Activated naive CD4-positive, alpha-beta T cell treated with anti-CD3 and anti-CD28 coated beads for 36 hours (primary cell): ENCODE results near the gene GLIPR2. TPM values are rescaled to one million over a fixed set of nuclear protein-coding genes. Genes with fewer than 3 reads are reported as not detected.

Experiments
- CTCF ChIA-PET: fragments of 350-600 bp; sonication (Branson Sonifier 250); formaldehyde crosslinking; loops from one replicate; lab custom pipeline; 2021; ENCODE audit warnings: antibody characterized with exemption; lab: Charles Lee
- DNase-seq: peaks from one replicate; pipeline ENCODE4 v3.0.0-alpha.2; 2020
- H3K27ac Mint-ChIP-seq: one replicate; pipeline ENCODE4 v1.8.0; 2021; ENCODE audit warnings: mild to moderate bottlenecking, mixed read lengths
- H3K27me3 Mint-ChIP-seq: one replicate; pipeline ENCODE4 v1.8.0; 2021; ENCODE audit warnings: low read depth, mixed read lengths
- H3K36me3 Mint-ChIP-seq: one replicate; pipeline ENCODE4 v1.8.0; 2021; ENCODE audit warnings: low read depth, mixed read lengths
- H3K4me1 Mint-ChIP-seq: one replicate; pipeline ENCODE4 v1.8.0; 2021; ENCODE audit warnings: low read depth, mixed read lengths
- H3K4me3 Mint-ChIP-seq: one replicate; pipeline ENCODE4 v1.8.0; 2021; ENCODE audit warnings: mild to moderate bottlenecking, moderate library complexity, mixed read lengths
- H3K9me3 Mint-ChIP-seq: one replicate; pipeline ENCODE4 v1.8.0; 2021; ENCODE audit warnings: mixed read lengths
- intact Hi-C: fragments of 100-400 bp; cut with micrococcal nuclease; formaldehyde crosslinking; loops from one replicate; pipeline ENCODE4 v1.15.1; 2023
- total RNA-seq, 2 experiments: library from RNA; stranded (reverse); gene quantifications; one replicate each; pipeline ENCODE4 v1.2.3, GENCODE V29; 2021

The GLIPR2 gene
- total RNA-seq, 2 experiments from 2014 or later, result 8.0 to 9.7 TPM

- intact Hi-C loops, result no loop called here
- Mint-ChIP-seq H3K27ac (no peak overlapping the region), H3K4me3 (no peak overlapping the region), H3K27me3 (no peaks in the 10 kb centered on the region), H3K36me3 (peaks cover 3% of the 10 kb centered on the region), H3K9me3 (no peaks in the 10 kb centered on the region), H3K4me1 (peaks cover 23% of the 10 kb centered on the region)
- CTCF ChIA-PET, result interaction anchor here (3.5 kb wide), 1 partner anchor 22 kb away, joined by 14 read pairs; no protein-coding TSS in a partner anchor
- DNase-seq, result no peak
Measured at GRCh38 chr9:36188212-36188611, 51.7 kb downstream of the GLIPR2 start.

- no peaks in the 10 kb centered on the region for H3K27me3 Mint-ChIP-seq
- DNase-seq, result no peak
- peaks cover 12% of the 10 kb centered on the region for H3K36me3 Mint-ChIP-seq
- peaks cover 39% of the 10 kb centered on the region for H3K4me1 Mint-ChIP-seq
- H3K4me3 Mint-ChIP-seq, result peak overlapping the region; percentile 59
- no peak overlapping the region for H3K27ac Mint-ChIP-seq
- CTCF ChIA-PET, result interaction anchor here (0.8 to 3.5 kb wide), 23 partner anchors 8 to 539 kb away, joined by 3 to 34 read pairs (median 4); partner anchors contain the start of gene GLIPR2
- intact Hi-C loops, result loop anchor here (1.0 to 2.0 kb wide), 10 partner anchors 38 to 1079 kb away; partner anchors contain the start of genes GLIPR2, GNE, RECK and RNF38
- no peaks in the 10 kb centered on the region for H3K9me3 Mint-ChIP-seq
Measured at GRCh38 chr9:36189976-36190375, 53.4 kb downstream of the GLIPR2 start.

- Mint-ChIP-seq H3K4me3 (peak within 1 kb of the TSS; percentile 84), H3K27me3 (no peaks in the 10 kb centered on the region), H3K9me3 (no peaks in the 10 kb centered on the region), H3K27ac (peak within 1 kb of the TSS; percentile 84), H3K36me3 (peaks cover 15% of the 10 kb centered on the region), H3K4me1 (peaks cover 42% of the 10 kb centered on the region)
- peak; percentile 98 for DNase-seq
- intact Hi-C loops, result loop anchor here (1.0 to 2.0 kb wide), 10 partner anchors 38 to 1080 kb away; partner anchors contain the start of genes GLIPR2, GNE, RECK and RNF38
- CTCF ChIA-PET, result interaction anchor here (0.6 to 3.5 kb wide), 31 partner anchors 9 to 538 kb away, joined by 3 to 34 read pairs (median 4); partner anchors contain the start of gene GLIPR2
Measured at GRCh38 chr9:36190388-36191289, 54.1 kb downstream of the GLIPR2 start, which contains the start of gene CLTA. TSS of gene CLTA (plus strand) at chr9:36190921. CDS start at chr9:36191057, 136 bp downstream.

- peak overlapping the region; percentile 84 for H3K4me3 Mint-ChIP-seq
- no peaks in the 10 kb centered on the region for H3K27me3 Mint-ChIP-seq
- H3K27ac Mint-ChIP-seq, result peak overlapping the region; percentile 73
- CTCF ChIA-PET, result interaction anchor here (0.6 to 3.5 kb wide), 17 partner anchors 9 to 538 kb away, joined by 3 to 34 read pairs (median 5); no protein-coding TSS in a partner anchor
- H3K9me3 Mint-ChIP-seq, result no peaks in the 10 kb centered on the region
- peaks cover 42% of the 10 kb centered on the region for H3K4me1 Mint-ChIP-seq
- intact Hi-C loops, result loop anchor here (2.0 kb wide), 4 partner anchors 54 to 1080 kb away; partner anchors contain the start of genes GLIPR2 and RECK
- DNase-seq, result peak; percentile 50
- peaks cover 15% of the 10 kb centered on the region for H3K36me3 Mint-ChIP-seq
Measured at GRCh38 chr9:36191290-36191645, 54.7 kb downstream of the GLIPR2 start.

GRCh38 chr9:36191686-36192085, 55.2 kb downstream of the GLIPR2 start:
- DNase-seq, result no peak
- CTCF ChIA-PET, result interaction anchor here (1.6 to 3.5 kb wide), 5 partner anchors 9 to 183 kb away, joined by 4 to 17 read pairs (median 10); no protein-coding TSS in a partner anchor
- intact Hi-C loops, result loop anchor here (2.0 kb wide), 4 partner anchors 55 to 1081 kb away; partner anchors contain the start of genes GLIPR2 and RECK
- peak overlapping the region; percentile 73 for H3K27ac Mint-ChIP-seq
- peaks cover 15% of the 10 kb centered on the region for H3K36me3 Mint-ChIP-seq
- H3K9me3 Mint-ChIP-seq, result no peaks in the 10 kb centered on the region
- H3K27me3 Mint-ChIP-seq, result no peaks in the 10 kb centered on the region
- H3K4me3 Mint-ChIP-seq, result peak overlapping the region; percentile 84
- peaks cover 42% of the 10 kb centered on the region for H3K4me1 Mint-ChIP-seq

- Mint-ChIP-seq H3K27me3 (no peaks in the 10 kb centered on the region), H3K4me1 (peaks cover 42% of the 10 kb centered on the region)
Measured at GRCh38 chr9:36192196-36192595, 55.7 kb downstream of the GLIPR2 start.

GRCh38 chr9:36193023-36193422, 56.5 kb downstream of the GLIPR2 start:
- DNase-seq, result no peak
- intact Hi-C loops, result no loop called here
- CTCF ChIA-PET, result interaction anchor here (1.2 to 3.2 kb wide), 3 partner anchors 88 to 136 kb away, joined by 3 to 17 read pairs (median 5); no protein-coding TSS in a partner anchor
- Mint-ChIP-seq H3K9me3 (no peaks in the 10 kb centered on the region), H3K4me3 (peak overlapping the region; percentile 84), H3K4me1 (peaks cover 42% of the 10 kb centered on the region), H3K27ac (no peak overlapping the region), H3K36me3 (peaks cover 18% of the 10 kb centered on the region), H3K27me3 (no peaks in the 10 kb centered on the region)

More at GRCh38 chr9:36192196-36192595, 55.7 kb downstream of the GLIPR2 start:
- Mint-ChIP-seq H3K27ac (no peak overlapping the region), H3K4me3 (peak overlapping the region; percentile 84), H3K36me3 (peaks cover 15% of the 10 kb centered on the region), H3K9me3 (no peaks in the 10 kb centered on the region)
- CTCF ChIA-PET, result interaction anchor here (1.6 to 3.2 kb wide), 3 partner anchors 9 to 90 kb away, joined by 4 to 17 read pairs (median 5); no protein-coding TSS in a partner anchor
- DNase-seq, result no peak
- intact Hi-C loops, result no loop called here

GRCh38 chr9:36194326-36195000, 57.9 kb downstream of the GLIPR2 start:
- Mint-ChIP-seq H3K36me3 (peaks cover 18% of the 10 kb centered on the region), H3K4me1 (peaks cover 42% of the 10 kb centered on the region), H3K4me3 (no peak overlapping the region), H3K27me3 (no peaks in the 10 kb centered on the region), H3K27ac (no peak overlapping the region), H3K9me3 (no peaks in the 10 kb centered on the region)
- intact Hi-C loops, result no loop called here
- CTCF ChIA-PET, result interaction anchor here (1.2 to 3.2 kb wide), 3 partner anchors 89 to 134 kb away, joined by 3 to 17 read pairs (median 5); no protein-coding TSS in a partner anchor
- DNase-seq, result no peak

- intact Hi-C loops, result no loop called here
- peaks cover 51% of the 10 kb centered on the region for H3K36me3 Mint-ChIP-seq
- H3K4me1 Mint-ChIP-seq, result peaks cover 39% of the 10 kb centered on the region
- H3K4me3 Mint-ChIP-seq, result no peak overlapping the region
- CTCF ChIA-PET, result interaction anchor here (1.0 to 1.1 kb wide), 3 partner anchors 15 to 100 kb away, joined by 3 read pairs; partner anchors contain the start of gene CLTA
- no peaks in the 10 kb centered on the region for H3K9me3 Mint-ChIP-seq
- H3K27ac Mint-ChIP-seq, result no peak overlapping the region
- DNase-seq, result no peak
- H3K27me3 Mint-ChIP-seq, result no peaks in the 10 kb centered on the region
Measured at GRCh38 chr9:36204906-36205547, 68.5 kb downstream of the GLIPR2 start.

GRCh38 chr9:36207016-36207415, 70.5 kb downstream of the GLIPR2 start:
- Mint-ChIP-seq H3K4me1 (peaks cover 45% of the 10 kb centered on the region), H3K27me3 (no peaks in the 10 kb centered on the region), H3K4me3 (no peak overlapping the region), H3K9me3 (no peaks in the 10 kb centered on the region), H3K27ac (peak overlapping the region; percentile 68), H3K36me3 (peaks cover 56% of the 10 kb centered on the region)
- CTCF ChIA-PET, result interaction anchor here (1.3 to 1.6 kb wide), 3 partner anchors 17 to 122 kb away, joined by 4 to 8 read pairs (median 4); partner anchors contain the start of gene CLTA
- DNase-seq, result no peak
- intact Hi-C loops, result no loop called here

- no peak for DNase-seq
- Mint-ChIP-seq H3K9me3 (no peaks in the 10 kb centered on the region), H3K36me3 (peaks cover 56% of the 10 kb centered on the region), H3K4me1 (peaks cover 45% of the 10 kb centered on the region), H3K27me3 (no peaks in the 10 kb centered on the region), H3K27ac (peak overlapping the region; percentile 68), H3K4me3 (no peak overlapping the region)
- intact Hi-C loops, result no loop called here
- CTCF ChIA-PET, result interaction anchor here (1.3 to 1.6 kb wide), 3 partner anchors 17 to 121 kb away, joined by 4 to 8 read pairs (median 4); partner anchors contain the start of gene CLTA
Measured at GRCh38 chr9:36207546-36208012, 71.0 kb downstream of the GLIPR2 start.
